ENCODE measurements around the gene MORN1.

DNA sequence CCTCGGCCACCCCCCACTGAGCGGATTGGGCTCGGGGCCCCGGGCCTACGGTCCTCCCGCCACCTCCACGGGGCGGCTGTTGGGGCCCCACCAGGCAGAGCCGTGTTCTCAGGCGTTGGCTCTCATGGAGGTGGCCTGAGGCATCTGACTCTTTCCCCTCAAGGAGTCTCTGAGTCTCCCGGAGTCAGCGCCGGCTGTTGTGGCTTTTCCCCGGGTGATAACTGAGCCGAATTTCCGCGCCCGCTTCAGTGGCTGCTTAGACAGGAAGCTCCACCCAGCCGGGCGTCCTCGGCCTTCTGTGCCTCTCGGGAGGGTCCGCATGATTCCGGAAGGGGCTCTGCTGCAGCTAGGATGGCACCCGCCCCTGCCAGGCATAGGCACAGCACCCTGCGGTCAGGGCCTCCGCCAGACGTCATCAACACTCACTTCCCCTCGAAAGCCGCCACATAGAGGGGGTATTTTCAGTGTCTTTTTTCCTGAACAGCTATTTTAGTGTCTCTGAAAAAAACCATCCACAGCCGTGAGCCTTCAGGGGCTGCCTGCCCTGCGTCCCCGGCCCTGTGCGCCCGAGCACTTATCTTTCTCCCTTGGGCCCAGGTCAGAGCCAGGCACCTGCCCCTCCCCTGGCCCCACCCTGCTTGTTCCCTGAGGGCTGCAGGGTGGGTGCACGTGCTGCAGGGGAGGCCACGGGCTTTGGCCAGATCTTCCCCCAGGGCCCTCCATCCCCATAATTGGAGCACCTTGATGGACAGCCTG lies 90.3 kb downstream of the MORN1 start:
- TF ChIP-seq, protein P1, sequence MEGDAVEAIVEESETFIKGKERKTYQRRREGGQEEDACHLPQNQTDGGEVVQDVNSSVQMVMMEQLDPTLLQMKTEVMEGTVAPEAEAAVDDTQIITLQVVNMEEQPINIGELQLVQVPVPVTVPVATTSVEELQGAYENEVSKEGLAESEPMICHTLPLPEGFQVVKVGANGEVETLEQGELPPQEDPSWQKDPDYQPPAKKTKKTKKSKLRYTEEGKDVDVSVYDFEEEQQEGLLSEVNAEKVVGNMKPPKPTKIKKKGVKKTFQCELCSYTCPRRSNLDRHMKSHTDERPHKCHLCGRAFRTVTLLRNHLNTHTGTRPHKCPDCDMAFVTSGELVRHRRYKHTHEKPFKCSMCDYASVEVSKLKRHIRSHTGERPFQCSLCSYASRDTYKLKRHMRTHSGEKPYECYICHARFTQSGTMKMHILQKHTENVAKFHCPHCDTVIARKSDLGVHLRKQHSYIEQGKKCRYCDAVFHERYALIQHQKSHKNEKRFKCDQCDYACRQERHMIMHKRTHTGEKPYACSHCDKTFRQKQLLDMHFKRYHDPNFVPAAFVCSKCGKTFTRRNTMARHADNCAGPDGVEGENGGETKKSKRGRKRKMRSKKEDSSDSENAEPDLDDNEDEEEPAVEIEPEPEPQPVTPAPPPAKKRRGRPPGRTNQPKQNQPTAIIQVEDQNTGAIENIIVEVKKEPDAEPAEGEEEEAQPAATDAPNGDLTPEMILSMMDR (IDR thresholded peaks at IDR 0.05), result no peak
- TF ChIP-seq POLR2A (IDR thresholded peaks at IDR 0.05), result peak; percentile 43

Measured in right lobe of liver (tissue), 4 donors.